HepG2 (cell line): ENCODE data around the gene RASSF4. TPM values are rescaled to one million over a fixed set of nuclear protein-coding genes. Genes with fewer than 3 reads are reported as not detected.
A peak's percentile ranks its signal among the peaks of the same experiment; 100 is the strongest.

ENCODE experiments used
- DRAP1 ChIP-seq: IDR thresholded peaks from 2 replicates; pipeline ENCODE4 v1.6.1; 2016; ENCODE audit warnings: missing genetic modification reagents, missing compliant biosample characterization
- DZIP1 ChIP-seq: sonication (generic); formaldehyde crosslinking; IDR thresholded peaks from 2 replicates; pipeline ENCODE4 v1.5.0; 2020; ENCODE audit warnings: mild to moderate bottlenecking, missing genetic modification reagents
- FOXA3 ChIP-seq: IDR thresholded peaks from 2 replicates; pipeline ENCODE4 v1.6.1; 2016; ENCODE audit warnings: missing genetic modification reagents, missing compliant biosample characterization
- GATA4 ChIP-seq: sonication (generic); IDR thresholded peaks from 2 replicates; pipeline ENCODE4 v1.6.1; 2016; ENCODE audit warnings: antibody characterized with exemption, low read depth, borderline replicate concordance
- HNF4A ChIP-seq: sonication (generic); formaldehyde crosslinking; IDR thresholded peaks from 2 replicates; pipeline ENCODE4 v1.4.0; 2020; ENCODE audit warnings: missing genetic modification reagents
- MAX ChIP-seq: IDR thresholded peaks from 2 replicates; pipeline ENCODE4 v1.6.1; 2012; ENCODE audit warnings: inconsistent platforms
- NCOA1 ChIP-seq: sonication (generic); formaldehyde crosslinking; IDR thresholded peaks from 2 replicates; pipeline ENCODE4 v1.9.0; 2021; ENCODE audit warnings: missing genetic modification reagents
- NR2F1 ChIP-seq, 2 experiments: fragments of 450-650 bp in 1 of 2; formaldehyde crosslinking in 1 of 2; IDR thresholded peaks; 2 replicates each; pipeline versions ENCODE4 v1.5.0 to v1.6.1; 2016 to 2020; ENCODE audit warnings: mild to moderate bottlenecking in 1 of 2, missing compliant biosample characterization in 1 of 2, missing genetic modification reagents in 1 of 2, moderate library complexity in 1 of 2
- SALL2 ChIP-seq: sonication (generic); formaldehyde crosslinking; IDR thresholded peaks from 2 replicates; pipeline ENCODE4 v1.8.1; 2023; ENCODE audit warnings: mild to moderate bottlenecking, missing genetic modification reagents, inconsistent platforms
- SKI ChIP-seq: fragments of 450-650 bp; IDR thresholded peaks from one replicate; pipeline ENCODE4 v1.6.1; 2018; ENCODE audit warnings: mild to moderate bottlenecking; ENCODE audit not compliant: partially characterized antibody
- SNAI1 ChIP-seq: sonication (generic); formaldehyde crosslinking; IDR thresholded peaks from 2 replicates; pipeline ENCODE4 v1.5.0; 2020; ENCODE audit warnings: mild to moderate bottlenecking, missing genetic modification reagents, borderline replicate concordance
- SRSF9 ChIP-seq: fragments of 200-400 bp; formaldehyde crosslinking; IDR thresholded peaks from 2 replicates; pipeline ENCODE4 v1.6.1; 2018; ENCODE audit warnings: borderline replicate concordance, mild to moderate bottlenecking, low read depth, low read length; ENCODE audit not compliant: insufficient read depth, poor library complexity, severe bottlenecking
- ZBTB33 ChIP-seq: sonication (generic); formaldehyde crosslinking; IDR thresholded peaks from 2 replicates; pipeline ENCODE4 v1.4.0; 2020; ENCODE audit warnings: missing genetic modification reagents
- ZEB1 ChIP-seq: IDR thresholded peaks from 2 replicates; pipeline ENCODE4 v1.6.1; 2012; ENCODE audit warnings: mild to moderate bottlenecking, low read depth, inconsistent platforms; ENCODE audit not compliant: insufficient replicate concordance
- ZFX ChIP-seq: sonication (generic); formaldehyde crosslinking; IDR thresholded peaks from 2 replicates; pipeline ENCODE4 v1.4.0; 2020; ENCODE audit warnings: mild to moderate bottlenecking, low read depth, missing genetic modification reagents, moderate library complexity
- ZIK1 ChIP-seq: sonication (generic); formaldehyde crosslinking; IDR thresholded peaks from 2 replicates; pipeline ENCODE4 v1.5.0; 2020; ENCODE audit warnings: mild to moderate bottlenecking, low read depth, missing genetic modification reagents, borderline replicate concordance
- ZNF3 ChIP-seq: IDR thresholded peaks from 2 replicates; pipeline ENCODE4 v1.7.0; 2017; ENCODE audit warnings: inconsistent platforms
- ZNF383 ChIP-seq: sonication (generic); formaldehyde crosslinking; IDR thresholded peaks from 2 replicates; pipeline ENCODE4 v1.4.0; 2020; ENCODE audit warnings: missing genetic modification reagents, mild to moderate bottlenecking, borderline replicate concordance
- ZNF460 ChIP-seq: sonication (generic); formaldehyde crosslinking; IDR thresholded peaks from 2 replicates; pipeline ENCODE4 v1.5.1; 2020; ENCODE audit warnings: missing genetic modification reagents, mild to moderate bottlenecking, borderline replicate concordance
- ZNF546 ChIP-seq: sonication (generic); formaldehyde crosslinking; conservative IDR thresholded peaks from 2 replicates; pipeline ENCODE4 v1.8.1; 2023; ENCODE audit warnings: mild to moderate bottlenecking, missing genetic modification reagents
- ZNF614 ChIP-seq: IDR thresholded peaks from 2 replicates; pipeline ENCODE4 v1.6.1; 2018; ENCODE audit warnings: missing biosample characterization, missing genetic modification reagents, inconsistent platforms, borderline replicate concordance
- polyA plus RNA-seq, 8 experiments: library from polyadenylated mRNA; depleted of rRNA in 3 of 8; stranded (reverse) in 7 of 8; unstranded in 1 of 8; fragments of >200 nt; fragmentation: Illumina TruSeq in 4 of 8; extraction: Trizol in 4 of 8; gene quantifications; 2 replicates each; pipeline versions ENCODE4 v1.2.1 to v1.2.3, GENCODE V29; 2011 to 2016; ENCODE audit warnings: low read depth in 4 of 8, missing spikeins in 1 of 8, mixed read lengths in 1 of 8; ENCODE audit not compliant: insufficient read depth in 1 of 8
- total RNA-seq, 5 experiments: library from RNA; depleted of rRNA; stranded (reverse); fragments of >200 nt; fragmentation: Illumina TruSeq; extraction: Trizol; gene quantifications; 2 replicates each; pipeline ENCODE4 v1.2.3, GENCODE V29; 2016; ENCODE audit warnings: low read depth in 1 of 5
- TF ChIP-seq, protein P1 (sequence below): sonication (generic); formaldehyde crosslinking; IDR thresholded peaks from 2 replicates; pipeline ENCODE4 v1.4.0; 2020; ENCODE audit warnings: missing genetic modification reagents

The RASSF4 gene
- total and polyA plus RNA-seq, 2 of the 13 experiments (the other 11 are each of a cell fraction or from before 2014, with no cell fraction given): 34.0 to 51.7 TPM

DNA sequence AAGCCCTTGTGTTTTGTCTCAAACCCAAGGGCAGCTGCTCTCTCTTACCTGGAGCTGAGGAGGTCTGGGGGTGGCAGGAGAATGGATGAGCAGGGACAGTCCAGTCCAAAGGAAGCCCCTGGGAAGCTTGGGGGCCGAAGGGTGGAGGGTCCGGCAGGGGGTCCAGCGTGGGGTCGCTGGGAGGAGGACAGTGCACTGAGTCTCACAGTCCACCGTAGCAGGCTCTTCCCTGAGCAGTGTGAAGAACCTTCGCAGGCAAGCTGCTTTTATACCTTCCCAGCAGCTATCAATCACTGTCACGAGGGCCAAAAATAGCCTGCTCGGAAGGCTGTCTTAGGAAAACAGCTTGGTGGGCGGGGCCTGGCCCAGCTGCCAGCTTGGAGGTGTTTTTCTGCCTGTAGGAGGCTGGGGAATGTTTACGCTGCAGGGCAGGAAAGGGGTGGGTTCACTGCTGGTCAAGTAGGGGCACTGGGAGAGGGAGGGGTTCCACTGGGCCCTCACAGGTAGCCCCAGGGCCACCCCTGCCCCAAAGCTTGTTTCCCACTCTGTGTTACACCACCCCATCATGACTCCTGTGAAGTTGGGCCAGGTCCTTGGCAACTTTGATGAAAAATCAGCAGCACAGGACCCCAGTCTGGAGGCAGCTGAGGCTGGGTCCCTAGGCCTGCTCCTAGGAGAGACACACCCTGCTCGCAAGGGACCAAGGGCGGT lies 19.1 kb downstream of the RASSF4 start, which contains the start of gene DEPP1 (continued):
- TF ChIP-seq ZFX: no peak; the same call in 1 of the 2 replicates
- TF ChIP-seq NCOA1 (CRISPR knock-in tag): no peak
- no peak for TF ChIP-seq ZNF3
- TF ChIP-seq SRSF9: no peak
- no peak; the same call in 1 of the 2 replicates for TF ChIP-seq ZNF614 (CRISPR knock-in tag)
- no peak; the same call in 1 of the 2 replicates for TF ChIP-seq MAX
- TF ChIP-seq SALL2 (CRISPR knock-in tag): peak; percentile 52; the same call in 1 of the 2 replicates
- TF ChIP-seq DRAP1: peak; percentile 95
- TF ChIP-seq ZNF460 (CRISPR knock-in tag): no peak
- TF ChIP-seq HNF4A (CRISPR knock-in tag): peak; percentile 76
- no peak for TF ChIP-seq ZIK1 (CRISPR knock-in tag)
- no peak for TF ChIP-seq ZEB1
- no peak for TF ChIP-seq DZIP1 (CRISPR knock-in tag)
- TF ChIP-seq SKI: peak; percentile 79
- peak; percentile 98 for TF ChIP-seq GATA4
- TF ChIP-seq SNAI1 (CRISPR knock-in tag): no peak
- TF ChIP-seq ZNF383 (CRISPR knock-in tag): no peak
- TF ChIP-seq NR2F1 (CRISPR knock-in tag; IDR thresholded peaks at IDR 0.05): peak in 1 of 2 experiments; percentile 41; a peak in 1 of 4 replicates
- TF ChIP-seq, protein P1, sequence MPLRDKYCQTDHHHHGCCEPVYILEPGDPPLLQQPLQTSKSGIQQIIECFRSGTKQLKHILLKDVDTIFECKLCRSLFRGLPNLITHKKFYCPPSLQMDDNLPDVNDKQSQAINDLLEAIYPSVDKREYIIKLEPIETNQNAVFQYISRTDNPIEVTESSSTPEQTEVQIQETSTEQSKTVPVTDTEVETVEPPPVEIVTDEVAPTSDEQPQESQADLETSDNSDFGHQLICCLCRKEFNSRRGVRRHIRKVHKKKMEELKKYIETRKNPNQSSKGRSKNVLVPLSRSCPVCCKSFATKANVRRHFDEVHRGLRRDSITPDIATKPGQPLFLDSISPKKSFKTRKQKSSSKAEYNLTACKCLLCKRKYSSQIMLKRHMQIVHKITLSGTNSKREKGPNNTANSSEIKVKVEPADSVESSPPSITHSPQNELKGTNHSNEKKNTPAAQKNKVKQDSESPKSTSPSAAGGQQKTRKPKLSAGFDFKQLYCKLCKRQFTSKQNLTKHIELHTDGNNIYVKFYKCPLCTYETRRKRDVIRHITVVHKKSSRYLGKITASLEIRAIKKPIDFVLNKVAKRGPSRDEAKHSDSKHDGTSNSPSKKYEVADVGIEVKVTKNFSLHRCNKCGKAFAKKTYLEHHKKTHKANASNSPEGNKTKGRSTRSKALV: no peak
- TF ChIP-seq ZBTB33 (CRISPR knock-in tag): peak; percentile 22; the same call in 1 of the 2 replicates
- TF ChIP-seq ZNF546 (CRISPR knock-in tag): no peak
- TF ChIP-seq FOXA3 (CRISPR knock-in tag): peak; percentile 94
